ENCODE measurements around the gene MVD. TPM values are rescaled to one million over a fixed set of nuclear protein-coding genes. Genes with fewer than 3 reads are reported as not detected.

The MVD gene
- total and polyA plus RNA-seq, 7 donors = 16.8 to 206 (median 25.7) TPM

DNA sequence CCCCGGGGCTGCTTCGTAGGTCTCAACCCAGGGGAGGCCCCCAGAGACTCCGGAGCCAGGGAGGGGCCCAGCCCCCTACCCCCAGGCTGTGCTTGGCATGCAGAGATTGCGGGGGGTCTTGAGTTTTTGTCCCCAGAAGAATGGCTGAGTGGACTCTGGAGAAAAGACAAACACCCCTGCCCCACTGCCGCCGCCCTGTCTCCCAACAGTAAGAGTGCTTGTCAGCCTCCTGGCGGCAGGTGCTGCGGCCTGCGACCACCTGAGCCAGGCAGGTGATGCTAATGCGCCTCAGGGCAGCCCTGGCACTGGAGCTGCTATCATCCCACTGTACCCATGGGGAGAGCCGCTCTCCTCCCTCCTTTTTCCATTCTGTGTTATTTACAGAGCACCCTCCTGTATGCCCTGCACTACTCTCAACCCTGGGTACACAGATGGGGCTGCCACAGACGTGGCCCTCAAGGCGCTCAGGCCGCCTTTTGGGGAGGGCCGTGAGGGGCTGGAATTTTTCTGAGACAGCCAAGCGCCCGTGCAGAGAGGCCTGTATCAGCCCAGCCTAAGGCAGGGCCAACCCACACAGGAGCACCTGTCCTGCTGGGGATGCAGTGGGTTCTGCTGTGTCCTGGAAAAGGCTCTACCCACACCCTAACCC is 27.1 kb downstream of the MVD start:
- H3K36me3 ChIP-seq = peaks cover 12 to 23% (median 16%) of the 10 kb centered on the region in 4 donors
- no peaks in the 10 kb centered on the region for H3K9me3 ChIP-seq
- intact Hi-C loops (cut with DNase I) = no loop called here
- peaks cover 28 to 74% (median 61%) of the 10 kb centered on the region in 3 donors for H3K27me3 ChIP-seq
- DNase-seq = no peak
- H3K4me3 ChIP-seq = no peak overlapping the region
- H3K4me1 ChIP-seq = peaks cover 0 to 19% (median 17%) of the 10 kb centered on the region in 4 donors
- no peak overlapping the region for H3K27ac ChIP-seq
- WGBS, 2 donors = 88 to 89% methylated on average over 17 of the region's 17 CpGs
- TF ChIP-seq, protein P1, sequence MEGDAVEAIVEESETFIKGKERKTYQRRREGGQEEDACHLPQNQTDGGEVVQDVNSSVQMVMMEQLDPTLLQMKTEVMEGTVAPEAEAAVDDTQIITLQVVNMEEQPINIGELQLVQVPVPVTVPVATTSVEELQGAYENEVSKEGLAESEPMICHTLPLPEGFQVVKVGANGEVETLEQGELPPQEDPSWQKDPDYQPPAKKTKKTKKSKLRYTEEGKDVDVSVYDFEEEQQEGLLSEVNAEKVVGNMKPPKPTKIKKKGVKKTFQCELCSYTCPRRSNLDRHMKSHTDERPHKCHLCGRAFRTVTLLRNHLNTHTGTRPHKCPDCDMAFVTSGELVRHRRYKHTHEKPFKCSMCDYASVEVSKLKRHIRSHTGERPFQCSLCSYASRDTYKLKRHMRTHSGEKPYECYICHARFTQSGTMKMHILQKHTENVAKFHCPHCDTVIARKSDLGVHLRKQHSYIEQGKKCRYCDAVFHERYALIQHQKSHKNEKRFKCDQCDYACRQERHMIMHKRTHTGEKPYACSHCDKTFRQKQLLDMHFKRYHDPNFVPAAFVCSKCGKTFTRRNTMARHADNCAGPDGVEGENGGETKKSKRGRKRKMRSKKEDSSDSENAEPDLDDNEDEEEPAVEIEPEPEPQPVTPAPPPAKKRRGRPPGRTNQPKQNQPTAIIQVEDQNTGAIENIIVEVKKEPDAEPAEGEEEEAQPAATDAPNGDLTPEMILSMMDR (IDR thresholded peaks at IDR 0.05) = no peak

DNA sequence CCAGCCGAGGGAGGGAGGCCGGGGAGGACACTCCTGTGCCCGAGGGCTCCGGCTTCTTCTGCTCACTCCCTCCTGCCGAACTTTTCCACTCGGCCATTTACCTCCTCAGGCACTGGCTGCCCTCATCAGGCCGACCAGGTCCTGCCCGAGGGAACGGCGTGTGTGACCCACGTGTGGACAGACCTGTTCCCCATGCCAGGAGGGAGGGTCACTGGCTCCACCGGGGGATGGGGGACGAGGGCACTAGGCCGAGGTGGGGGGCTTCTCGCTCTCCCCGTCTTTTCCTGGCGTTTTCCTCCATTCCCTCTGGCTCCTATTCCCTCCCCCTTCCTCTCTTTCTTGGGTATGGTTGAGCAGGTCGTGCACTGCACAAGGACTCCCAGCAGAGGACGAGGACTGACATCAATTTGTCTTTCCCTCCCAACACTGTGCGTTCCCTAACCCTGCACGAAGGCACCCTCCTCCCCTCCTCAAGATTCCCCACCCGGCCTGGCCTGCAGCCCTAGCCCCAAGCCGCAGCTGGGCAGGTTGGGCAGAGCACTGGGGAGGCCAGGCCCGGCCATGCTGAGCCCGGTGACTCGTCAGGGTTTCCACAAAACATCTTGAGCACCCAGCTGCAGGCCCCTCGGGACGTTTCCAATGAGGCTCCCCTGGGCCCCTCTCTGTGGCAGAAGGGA is 27.8 kb downstream of the MVD start:
- peaks cover 16 to 29% (median 23%) of the 10 kb centered on the region in 4 donors for H3K36me3 ChIP-seq
- no peak overlapping the region for H3K27ac ChIP-seq
- H3K4me3 ChIP-seq = peak overlapping the region in 3 of 4 donors; percentile 29 to 39 (median 36)
- no peak for TF ChIP-seq POLR2AphosphoS5 (IDR thresholded peaks at IDR 0.05)
- TF ChIP-seq POLR2A (IDR thresholded peaks at IDR 0.05) = no peak
- no peak for TF ChIP-seq EP300 (IDR thresholded peaks at IDR 0.05)
- TF ChIP-seq, protein P1 (IDR thresholded peaks at IDR 0.05) = no peak
- peaks cover 25 to 67% (median 60%) of the 10 kb centered on the region in 3 donors for H3K27me3 ChIP-seq
- intact Hi-C loops (cut with DNase I) = no loop called here
- DNase-seq = no peak
- WGBS, 2 donors = 36 to 37% methylated on average over 28 of the region's 28 CpGs
- peaks cover 0 to 19% (median 17%) of the 10 kb centered on the region in 4 donors for H3K4me1 ChIP-seq
- no peaks in the 10 kb centered on the region for H3K9me3 ChIP-seq

DNA sequence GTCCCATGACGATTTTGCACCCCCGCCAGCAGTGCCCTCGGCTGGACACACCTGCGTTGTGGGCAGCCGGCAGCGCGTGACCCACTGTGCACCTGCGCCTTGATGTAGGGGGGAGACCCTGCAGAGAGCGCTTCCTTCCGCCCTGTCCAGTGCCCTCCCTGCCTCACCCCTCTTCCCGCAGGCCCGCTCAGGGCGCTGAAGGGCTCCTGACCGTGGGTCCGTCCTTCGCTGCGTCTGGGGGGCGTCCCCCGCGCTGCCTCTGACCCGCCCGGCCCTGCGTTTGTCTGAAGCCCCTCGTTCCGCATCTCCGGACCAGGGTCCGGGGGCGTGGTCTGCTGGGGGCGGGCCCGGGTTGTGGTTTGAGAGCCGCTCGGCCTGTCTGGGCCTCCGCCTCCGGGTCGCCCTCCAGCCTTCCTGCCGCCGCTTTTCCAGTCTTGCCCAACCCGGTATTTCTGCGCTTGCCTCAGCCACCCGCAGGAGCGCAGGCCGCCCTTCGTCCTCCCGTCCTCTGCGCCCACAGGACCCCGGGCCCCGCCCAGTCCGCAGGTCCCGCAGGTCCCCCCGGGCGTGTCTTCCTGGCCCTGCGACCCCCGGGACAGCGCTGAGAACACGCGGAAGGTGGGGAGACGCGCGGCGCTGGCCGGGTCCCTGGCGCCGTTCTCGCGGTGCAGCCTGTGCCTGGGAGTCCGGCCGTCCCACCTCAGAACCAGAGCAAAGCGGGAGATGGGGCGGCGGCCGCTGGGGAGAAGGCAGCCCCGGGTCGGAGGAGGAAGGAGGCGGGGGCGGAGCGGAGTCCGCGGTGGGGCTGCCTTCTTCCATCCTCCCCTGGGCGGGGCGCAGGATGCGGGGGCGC is 28.5 kb downstream of the MVD start:
- H3K27ac ChIP-seq = no peak overlapping the region
- no peak for TF ChIP-seq EP300 (IDR thresholded peaks at IDR 0.05)
- TF ChIP-seq POLR2AphosphoS5 (IDR thresholded peaks at IDR 0.05) = no peak
- no peak for TF ChIP-seq POLR2A (IDR thresholded peaks at IDR 0.05)
- TF ChIP-seq, protein P1 (IDR thresholded peaks at IDR 0.05) = no peak

DNA sequence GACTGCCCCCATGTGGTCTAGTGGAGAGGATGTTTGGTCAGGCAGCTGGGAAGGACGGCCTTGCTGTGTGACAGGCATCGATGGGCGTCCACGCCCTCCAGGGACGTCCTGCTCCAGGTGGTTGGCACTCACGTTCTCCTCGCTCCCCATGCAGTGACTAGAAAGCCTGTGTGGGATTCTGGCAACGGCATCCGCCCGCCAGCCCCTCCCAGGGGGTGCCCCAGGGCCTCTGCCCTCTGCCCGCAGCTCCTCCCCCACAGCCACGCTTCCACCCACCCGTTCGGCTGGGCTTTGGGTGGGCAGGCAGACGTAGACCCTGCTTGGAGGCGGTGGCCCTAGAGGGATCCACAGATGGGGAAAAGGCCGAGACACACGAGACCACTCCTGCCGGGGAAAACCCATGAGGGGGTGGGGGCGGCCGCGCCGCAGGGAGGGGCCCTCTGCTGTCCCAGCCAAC is 29.2 kb downstream of the MVD start:
- TF ChIP-seq POLR2AphosphoS5 (IDR thresholded peaks at IDR 0.05) = no peak
- TF ChIP-seq EP300 (IDR thresholded peaks at IDR 0.05) = no peak
- peak overlapping the region in 3 of 4 donors; percentile 29 to 39 (median 36) for H3K4me3 ChIP-seq
- 6 to 18% methylated on average over 23 of the region's 23 CpGs for WGBS, 2 donors
- H3K27me3 ChIP-seq = peaks cover 12 to 53% (median 46%) of the 10 kb centered on the region in 3 donors
- peaks cover 0 to 18% (median 15%) of the 10 kb centered on the region in 4 donors for H3K4me1 ChIP-seq
- no peak overlapping the region for H3K27ac ChIP-seq
- intact Hi-C loops (cut with DNase I) = no loop called here
- H3K9me3 ChIP-seq = no peaks in the 10 kb centered on the region
- DNase-seq = no peak
- H3K36me3 ChIP-seq = peaks cover 16 to 43% (median 32%) of the 10 kb centered on the region in 4 donors

More for the DNA sequence above, 28.5 kb downstream of the MVD start:
- intact Hi-C loops (cut with DNase I) = no loop called here
- no peak for DNase-seq
- H3K4me1 ChIP-seq = peaks cover 0 to 18% (median 15%) of the 10 kb centered on the region in 4 donors
- WGBS, 2 donors = 2 to 3% methylated on average over 80 to 81 of the region's 82 CpGs
- H3K27me3 ChIP-seq = peaks cover 18 to 60% (median 53%) of the 10 kb centered on the region in 3 donors
- peaks cover 16 to 37% (median 30%) of the 10 kb centered on the region in 4 donors for H3K36me3 ChIP-seq
- peak overlapping the region in 3 of 4 donors; percentile 29 to 39 (median 36) for H3K4me3 ChIP-seq
- H3K9me3 ChIP-seq = no peaks in the 10 kb centered on the region
